Muscle of leg (tissue), 11 donors: ENCODE measurements around the gene MAPK4. TPM values are rescaled to one million over a fixed set of nuclear protein-coding genes. Genes with fewer than 3 reads are reported as not detected.
"Not testable (repeated sequence)": the region's sequence is repeated elsewhere in the genome, so short reads cannot be mapped to it uniquely, and the experiment has no call there.

Experiments used
- DNase-seq: peaks from one replicate; pipeline ENCODE4 v3.0.0; 2013
- H3K27ac ChIP-seq: one replicate; pipeline ENCODE4 v1.5.1; 2013; ENCODE audit warnings: mild to moderate bottlenecking, low read length, control low read depth
- H3K27me3 ChIP-seq: one replicate; pipeline ENCODE4 v1.6.1; 2013; ENCODE audit warnings: low read length; ENCODE audit not compliant: control insufficient read depth, insufficient read depth
- H3K36me3 ChIP-seq: one replicate; pipeline ENCODE4 v1.6.1; 2013; ENCODE audit warnings: low read length; ENCODE audit not compliant: control insufficient read depth, insufficient read depth
- H3K4me1 ChIP-seq: one replicate; pipeline ENCODE4 v1.6.1; 2013; ENCODE audit warnings: low read length; ENCODE audit not compliant: control insufficient read depth, insufficient read depth
- H3K4me3 ChIP-seq: one replicate; pipeline ENCODE4 v1.5.1; 2013; ENCODE audit warnings: low read length, control low read depth
- H3K9me3 ChIP-seq: replicated peaks from 2 replicates; pipeline ENCODE4 v1.6.1; 2013; ENCODE audit warnings: low read depth, low read length; ENCODE audit not compliant: control insufficient read depth
- WGBS: methylation state at CpG from one replicate; pipeline ENCODE4 v1.1.5; 2013; ENCODE audit warnings: missing lambda C conversion rate; ENCODE audit not compliant: insufficient coverage; 5-methylcytosine and 5-hydroxymethylcytosine counted together
- polyA plus RNA-seq, 8 donors: library from polyadenylated mRNA; unstranded; fragments of 120-200 nt; gene quantifications; one replicate each; pipeline versions ENCODE4 v1.2.1 to v1.2.3, GENCODE V29; 2013; ENCODE audit warnings: inconsistent platforms in 1 of 8, low replicate concordance in 1 of 8; ENCODE audit not compliant: insufficient read length in 8 of 8, insufficient read depth in 1 of 8
- total RNA-seq: library from RNA; stranded (reverse); fragments of 120-200 nt; gene quantifications from one replicate; pipeline ENCODE4 v1.2.4, GENCODE V29; 2013

The MAPK4 gene
- total and polyA plus RNA-seq, 9 donors: 4.2 to 9.6 (median 4.8) TPM

- no peaks in the 10 kb centered on the region for H3K4me1 ChIP-seq
- peaks cover 6% of the 10 kb centered on the region for H3K9me3 ChIP-seq
- no peaks in the 10 kb centered on the region for H3K27me3 ChIP-seq
- no peak overlapping the region for H3K4me3 ChIP-seq
- H3K27ac ChIP-seq: no peak overlapping the region
- no peaks in the 10 kb centered on the region for H3K36me3 ChIP-seq
- no peak for DNase-seq
Observed at GRCh38 chr18:50769463-50769862, 209.6 kb downstream of the MAPK4 start.

- H3K27ac ChIP-seq: no peak overlapping the region
- 73% methylated on average over 6 of the region's 9 CpGs for WGBS
- H3K4me1 ChIP-seq: no peaks in the 10 kb centered on the region
- H3K36me3 ChIP-seq: no peaks in the 10 kb centered on the region
- no peak overlapping the region for H3K4me3 ChIP-seq
- H3K9me3 ChIP-seq: no peaks in the 10 kb centered on the region
- no peaks in the 10 kb centered on the region for H3K27me3 ChIP-seq
- DNase-seq: no peak
Observed at GRCh38 chr18:50775207-50775606, 215.3 kb downstream of the MAPK4 start.

GRCh38 chr18:50775726-50776125, 215.8 kb downstream of the MAPK4 start:
- no peak for DNase-seq
- Histone ChIP-seq H3K36me3 (no peaks in the 10 kb centered on the region), H3K4me3 (no peak overlapping the region), H3K27me3 (no peaks in the 10 kb centered on the region), H3K4me1 (no peaks in the 10 kb centered on the region), H3K9me3 (no peaks in the 10 kb centered on the region), H3K27ac (no peak overlapping the region)
- 85% methylated on average over 14 of the region's 14 CpGs for WGBS

- H3K27ac ChIP-seq: no peak overlapping the region
- H3K4me3 ChIP-seq: no peak overlapping the region
- no peaks in the 10 kb centered on the region for H3K27me3 ChIP-seq
- H3K9me3 ChIP-seq: no peaks in the 10 kb centered on the region
- DNase-seq: no peak
- H3K4me1 ChIP-seq: no peaks in the 10 kb centered on the region
- H3K36me3 ChIP-seq: no peaks in the 10 kb centered on the region
- no CpG with 5 or more reads among the region's 4 CpGs for WGBS
Observed at GRCh38 chr18:50776383-50776782, 216.5 kb downstream of the MAPK4 start.

GRCh38 chr18:50779021-50779420, 219.1 kb downstream of the MAPK4 start:
- H3K4me3 ChIP-seq, H3K27me3 ChIP-seq, H3K36me3 ChIP-seq, H3K4me1 ChIP-seq, DNase-seq, H3K27ac ChIP-seq, H3K9me3 ChIP-seq: not testable (repeated sequence)
- no CpG with 5 or more reads among the region's 3 CpGs for WGBS

Other genes with a start within 250 kb of the MAPK4 start
- 4.4 TPM for gene SKA1, start 185.0 kb upstream of the MAPK4 start, total RNA-seq
- 1 to 10 TPM; 3.1 to 6.6 (median 4.3) TPM for gene SKA1, start 185.0 kb upstream of the MAPK4 start, polyA plus RNA-seq